CD8-positive, alpha-beta memory T cell (primary cell): ENCODE results near the gene SETDB1. TPM values are rescaled to one million over a fixed set of nuclear protein-coding genes. Genes with fewer than 3 reads are reported as not detected.

Experiments
- CTCF ChIA-PET: fragments of 350-600 bp; sonication (Branson Sonifier 250); formaldehyde crosslinking; loops from one replicate; lab custom pipeline; 2021; ENCODE audit warnings: antibody characterized with exemption; lab: Charles Lee
- POLR2A ChIA-PET: fragments of 350-600 bp; sonication (Branson Sonifier 250); formaldehyde crosslinking; loops from one replicate; lab custom pipeline; 2021; ENCODE audit warnings: antibody characterized with exemption; lab: Charles Lee
- DNase-seq, 5 donors: peaks; one replicate each; pipeline versions ENCODE4 v3.0.0 to v3.0.0-alpha.2; 2020 to 2022; ENCODE audit warnings: mixed read lengths in 1 of 5
- H3K27ac ChIP-seq: one replicate; pipeline ENCODE4 v1.7.0; 2013; ENCODE audit warnings: low read depth, mild to moderate bottlenecking, low read length, moderate library complexity
- H3K27me3 ChIP-seq: 2 replicates; pipeline ENCODE4 v1.7.0; 2013; ENCODE audit warnings: low read length, mild to moderate bottlenecking; ENCODE audit not compliant: insufficient read depth, poor library complexity, severe bottlenecking
- H3K36me3 ChIP-seq: 2 replicates; pipeline ENCODE4 v1.7.0; 2013; ENCODE audit warnings: mild to moderate bottlenecking, low read length, moderate library complexity; ENCODE audit not compliant: insufficient read depth
- H3K4me1 ChIP-seq: 2 replicates; pipeline ENCODE4 v1.7.0; 2013; ENCODE audit warnings: mild to moderate bottlenecking, low read length, moderate library complexity; ENCODE audit not compliant: insufficient read depth
- H3K4me3 ChIP-seq: 2 replicates; pipeline ENCODE4 v1.7.0; 2013; ENCODE audit warnings: mild to moderate bottlenecking, low read length
- H3K9me3 ChIP-seq: 2 replicates; pipeline ENCODE4 v1.7.0; 2013; ENCODE audit warnings: mild to moderate bottlenecking, low read length
- H3K27ac Mint-ChIP-seq, 8 donors: one replicate each; pipeline ENCODE4 v1.8.0; 2020 to 2021; ENCODE audit warnings: mixed read lengths in 8 of 8, mild to moderate bottlenecking in 6 of 8, inconsistent platforms in 3 of 8, moderate library complexity in 3 of 8
- H3K27me3 Mint-ChIP-seq, 2 donors: one replicate each; pipeline ENCODE4 v1.8.0; 2020 to 2021; ENCODE audit warnings: mixed read lengths in 2 of 2, mild to moderate bottlenecking in 1 of 2, moderate library complexity in 1 of 2
- H3K36me3 Mint-ChIP-seq, 3 donors: one replicate each; pipeline ENCODE4 v1.8.0; 2020 to 2021; ENCODE audit warnings: mixed read lengths in 3 of 3, inconsistent platforms in 1 of 3, mild to moderate bottlenecking in 1 of 3
- H3K4me1 Mint-ChIP-seq, 3 donors: one replicate each; pipeline ENCODE4 v1.8.0; 2020 to 2021; ENCODE audit warnings: mixed read lengths in 3 of 3, inconsistent platforms in 1 of 3, mild to moderate bottlenecking in 1 of 3
- H3K4me3 Mint-ChIP-seq, 7 donors: one replicate each; pipeline ENCODE4 v1.8.0; 2020 to 2021; ENCODE audit warnings: mixed read lengths in 7 of 7, mild to moderate bottlenecking in 6 of 7, moderate library complexity in 4 of 7, inconsistent platforms in 2 of 7
- H3K9me3 Mint-ChIP-seq, 5 donors: one replicate each; pipeline ENCODE4 v1.8.0; 2020 to 2022; ENCODE audit warnings: mixed read lengths in 5 of 5, mild to moderate bottlenecking in 3 of 5, moderate library complexity in 2 of 5, inconsistent platforms in 1 of 5
- polyA plus RNA-seq: library from polyadenylated mRNA; unstranded; fragments of 300-500 nt; fragmentation: Illumina TruSeq; gene quantifications from one replicate; pipeline ENCODE4 v1.2.3, GENCODE V29; 2021
- total RNA-seq, 2 experiments: library from RNA; stranded (reverse); gene quantifications; one replicate each; pipeline ENCODE4 v1.2.3, GENCODE V29; 2021

Gene SETDB1
- total and polyA plus RNA-seq, 3 experiments from 2014 or later = 15.5 to 47.5 (median 45.4) TPM

GRCh38 chr1:150992626-150993025 lies 66.5 kb downstream of the SETDB1 start:
- CTCF ChIA-PET = no interaction called here
- no peak overlapping the region for H3K27ac ChIP-seq

GRCh38 chr1:150994248-150994647 lies 68.1 kb downstream of the SETDB1 start:
- Histone ChIP-seq H3K4me1 (peaks cover 8% of the 10 kb centered on the region), H3K9me3 (no peaks in the 10 kb centered on the region), H3K36me3 (peaks cover 10% of the 10 kb centered on the region), H3K27ac (no peak overlapping the region), H3K4me3 (no peak overlapping the region), H3K27me3 (no peaks in the 10 kb centered on the region)
- Mint-ChIP-seq H3K27ac (no peak overlapping the region), H3K27me3 (peaks cover 2 to 3% of the 10 kb centered on the region in 2 donors), H3K9me3 (no peaks in the 10 kb centered on the region), H3K36me3 (peaks cover 0 to 3% (median 2%) of the 10 kb centered on the region in 3 donors), H3K4me3 (no peak overlapping the region), H3K4me1 (peaks cover 5 to 7% (median 6%) of the 10 kb centered on the region in 3 donors)
- ChIA-PET CTCF (interaction anchor here (1.6 to 5.4 kb wide), 5 partner anchors 12 to 739 kb away, joined by 3 to 46 read pairs (median 9); partner anchors contain the start of genes ANXA9, C1orf56 and MINDY1), POLR2A (no interaction called here)
- no peak for DNase-seq

More at GRCh38 chr1:150992626-150993025, 66.5 kb downstream of the SETDB1 start:
- H3K27ac Mint-ChIP-seq = no peak overlapping the region
- Histone ChIP-seq H3K36me3 (no peaks in the 10 kb centered on the region), H3K27me3 (no peaks in the 10 kb centered on the region), H3K4me1 (peaks cover 5% of the 10 kb centered on the region), H3K4me3 (no peak overlapping the region), H3K9me3 (no peaks in the 10 kb centered on the region)
- H3K4me1 Mint-ChIP-seq = peaks cover 5 to 7% (median 6%) of the 10 kb centered on the region in 3 donors
- DNase-seq = no peak
- no peak overlapping the region for H3K4me3 Mint-ChIP-seq
- no peaks in the 10 kb centered on the region for H3K9me3 Mint-ChIP-seq
- H3K27me3 Mint-ChIP-seq = no peaks in the 10 kb centered on the region
- peaks cover 0 to 3% (median 2%) of the 10 kb centered on the region in 3 donors for H3K36me3 Mint-ChIP-seq
- POLR2A ChIA-PET = no interaction called here

GRCh38 chr1:150995460-150995859 lies 69.3 kb downstream of the SETDB1 start:
- POLR2A ChIA-PET = no interaction called here

GRCh38 chr1:150995896-150996295 lies 69.7 kb downstream of the SETDB1 start:
- H3K27ac Mint-ChIP-seq = peak overlapping the region in 5 of 8 donors; percentile 22 to 93 (median 63)
- H3K4me3 Mint-ChIP-seq = peak overlapping the region in 1 of 7 donors; percentile 67
- Histone ChIP-seq H3K4me1 (peaks cover 24% of the 10 kb centered on the region), H3K9me3 (no peaks in the 10 kb centered on the region), H3K36me3 (peaks cover 22% of the 10 kb centered on the region), H3K27ac (no peak overlapping the region), H3K27me3 (no peaks in the 10 kb centered on the region), H3K4me3 (no peak overlapping the region)
- ChIA-PET POLR2A (interaction anchor here (0.8 kb wide), 1 partner anchor 52 kb away, joined by 9 read pairs; the partner anchor contains the start of gene C1orf56), CTCF (interaction anchor here (0.7 to 5.4 kb wide), 16 partner anchors 10 to 740 kb away, joined by 3 to 46 read pairs (median 5); partner anchors contain the start of genes ANXA9, C1orf56 and MINDY1)
- peaks cover 5 to 7% (median 6%) of the 10 kb centered on the region in 3 donors for H3K4me1 Mint-ChIP-seq
- peaks cover 0 to 4% (median 3%) of the 10 kb centered on the region in 3 donors for H3K36me3 Mint-ChIP-seq
- peak in 2 of 5 donors; percentile 23 to 40 for DNase-seq
- H3K9me3 Mint-ChIP-seq = no peaks in the 10 kb centered on the region
- H3K27me3 Mint-ChIP-seq = peaks cover 2 to 8% of the 10 kb centered on the region in 2 donors

More at GRCh38 chr1:150995460-150995859, 69.3 kb downstream of the SETDB1 start:
- no peak for DNase-seq
- H3K4me1 ChIP-seq = peaks cover 20% of the 10 kb centered on the region
- Mint-ChIP-seq H3K27me3 (peaks cover 2 to 5% of the 10 kb centered on the region in 2 donors), H3K9me3 (no peaks in the 10 kb centered on the region), H3K27ac (peak overlapping the region in 3 of 8 donors; percentile 22 to 76 (median 47)), H3K4me1 (peaks cover 5 to 7% (median 6%) of the 10 kb centered on the region in 3 donors), H3K36me3 (peaks cover 0 to 3% (median 2%) of the 10 kb centered on the region in 3 donors), H3K4me3 (peak overlapping the region in 1 of 7 donors; percentile 67)
- no peaks in the 10 kb centered on the region for H3K27me3 ChIP-seq
- H3K27ac ChIP-seq = no peak overlapping the region
- H3K36me3 ChIP-seq = peaks cover 22% of the 10 kb centered on the region
- CTCF ChIA-PET = interaction anchor here (0.6 to 5.4 kb wide), 16 partner anchors 9 to 741 kb away, joined by 3 to 46 read pairs (median 5); partner anchors contain the start of genes ANXA9, C1orf56 and MINDY1
- no peak overlapping the region for H3K4me3 ChIP-seq
- H3K9me3 ChIP-seq = no peaks in the 10 kb centered on the region

GRCh38 chr1:150997126-150997872 lies 71.1 kb downstream of the SETDB1 start:
- H3K4me1 Mint-ChIP-seq = peaks cover 5 to 15% (median 14%) of the 10 kb centered on the region in 3 donors
- H3K9me3 Mint-ChIP-seq = no peaks in the 10 kb centered on the region
- no peak overlapping the region for H3K4me3 ChIP-seq
- H3K4me3 Mint-ChIP-seq = no peak overlapping the region
- H3K36me3 Mint-ChIP-seq = peaks cover 0 to 5% (median 3%) of the 10 kb centered on the region in 3 donors
- H3K27me3 ChIP-seq = no peaks in the 10 kb centered on the region
- H3K36me3 ChIP-seq = peaks cover 25% of the 10 kb centered on the region
- CTCF ChIA-PET = interaction anchor here (0.6 to 5.4 kb wide), 7 partner anchors 9 to 741 kb away, joined by 3 to 46 read pairs (median 9); partner anchors contain the start of genes ANXA9, C1orf56, CDC42SE1 and MINDY1
- H3K9me3 ChIP-seq = no peaks in the 10 kb centered on the region
- DNase-seq = no peak
- H3K4me1 ChIP-seq = peaks cover 38% of the 10 kb centered on the region
- peak overlapping the region in 1 of 8 donors; percentile 58 for H3K27ac Mint-ChIP-seq
- no peak overlapping the region for H3K27ac ChIP-seq
- peaks cover 2 to 8% of the 10 kb centered on the region in 2 donors for H3K27me3 Mint-ChIP-seq
- POLR2A ChIA-PET = no interaction called here

GRCh38 chr1:150997949-150998348 lies 71.8 kb downstream of the SETDB1 start:
- H3K27me3 Mint-ChIP-seq = peaks cover 2 to 8% of the 10 kb centered on the region in 2 donors
- peak overlapping the region in 1 of 7 donors; percentile 68 for H3K4me3 Mint-ChIP-seq
- DNase-seq = no peak
- no peaks in the 10 kb centered on the region for H3K9me3 ChIP-seq
- peaks cover 45% of the 10 kb centered on the region for H3K4me1 ChIP-seq
- ChIA-PET POLR2A (no interaction called here), CTCF (interaction anchor here (5.4 kb wide), 1 partner anchor 18 kb away, joined by 46 read pairs; the partner anchor contains the start of gene ANXA9)
- H3K36me3 ChIP-seq = peaks cover 26% of the 10 kb centered on the region
- no peaks in the 10 kb centered on the region for H3K9me3 Mint-ChIP-seq
- peaks cover 0 to 5% (median 3%) of the 10 kb centered on the region in 3 donors for H3K36me3 Mint-ChIP-seq
- H3K27me3 ChIP-seq = no peaks in the 10 kb centered on the region
- H3K4me1 Mint-ChIP-seq = peaks cover 10 to 22% (median 21%) of the 10 kb centered on the region in 3 donors
- H3K27ac Mint-ChIP-seq = no peak overlapping the region
- H3K4me3 ChIP-seq = no peak overlapping the region
- no peak overlapping the region for H3K27ac ChIP-seq

GRCh38 chr1:150999051-150999674 lies 73.0 kb downstream of the SETDB1 start:
- H3K27ac Mint-ChIP-seq = no peak overlapping the region
- POLR2A ChIA-PET = no interaction called here
- H3K36me3 ChIP-seq = peaks cover 26% of the 10 kb centered on the region
- peaks cover 14 to 31% (median 31%) of the 10 kb centered on the region in 3 donors for H3K4me1 Mint-ChIP-seq
- no peak overlapping the region for H3K4me3 ChIP-seq
- H3K27me3 ChIP-seq = no peaks in the 10 kb centered on the region
- DNase-seq = no peak
- H3K9me3 Mint-ChIP-seq = no peaks in the 10 kb centered on the region
- H3K4me3 Mint-ChIP-seq = no peak overlapping the region
- no peaks in the 10 kb centered on the region for H3K9me3 ChIP-seq
- peaks cover 54% of the 10 kb centered on the region for H3K4me1 ChIP-seq
- H3K27ac ChIP-seq = peak overlapping the region; percentile 30
- CTCF ChIA-PET = interaction anchor here (0.7 to 1.0 kb wide), 2 partner anchors 11 to 19 kb away, joined by 4 read pairs; no protein-coding TSS in a partner anchor
- peaks cover 0 to 5% (median 3%) of the 10 kb centered on the region in 3 donors for H3K36me3 Mint-ChIP-seq
- H3K27me3 Mint-ChIP-seq = peaks cover 2 to 8% of the 10 kb centered on the region in 2 donors
